ENCODE results near the gene ADAMTS15.

GRCh38 chr11:130478881-130479280 lies 30.4 kb downstream of the ADAMTS15 start:
- no peak for TF ChIP-seq CTCF (IDR thresholded peaks at IDR 0.05)
- no peak for TF ChIP-seq POLR2A (IDR thresholded peaks at IDR 0.05)
